HEK293 (cell line): Measurements from ENCODE around the gene KCNK3.
A peak's percentile ranks its signal among the peaks of the same experiment; 100 is the strongest.

Source experiments
- CTCF ChIA-PET: fragments of 350-600 bp; formaldehyde crosslinking; extraction: SDS; loops from one replicate; lab custom pipeline; 2021; ENCODE audit warnings: antibody characterized with exemption; lab: Yijun Ruan, JAX
- POLR2A ChIA-PET: fragments of 300-600 bp; formaldehyde crosslinking; extraction: SDS; loops from one replicate; lab custom pipeline; 2020; ENCODE audit warnings: antibody characterized with exemption, inconsistent platforms; lab: Yijun Ruan, JAX
- H3K27ac ChIP-seq: fragments of 200-500 bp; sonication (Bioruptor generic); 2 replicates; pipeline ENCODE4 v1.5.1; 2014; ENCODE audit warnings: low read depth, low read length, control low read depth, inconsistent platforms; ENCODE audit errors: extremely low read depth
- H3K36me3 ChIP-seq, 2 experiments: fragments of 200-500 bp in 1 of 2; sonication (Bioruptor generic) in 1 of 2; 1 replicate in 1 of 2; 2 replicates in 1 of 2; pipeline ENCODE4 v1.5.1; 2014 to 2017; ENCODE audit warnings: inconsistent platforms in 2 of 2, low read length in 2 of 2; ENCODE audit not compliant: control insufficient read depth in 2 of 2, insufficient read depth in 1 of 2
- H3K4me1 ChIP-seq: fragments of 200-500 bp; sonication (Bioruptor generic); 2 replicates; pipeline ENCODE4 v1.5.1; 2014; ENCODE audit warnings: mild to moderate bottlenecking, low read length, inconsistent platforms; ENCODE audit not compliant: control insufficient read depth, insufficient read depth
- H3K4me3 ChIP-seq: 2 replicates; pipeline ENCODE4 v1.5.1; 2011; ENCODE audit warnings: low read depth, mild to moderate bottlenecking, control low read depth, low read length, moderate library complexity
- H3K9me3 ChIP-seq: fragments of 200-500 bp; sonication (Bioruptor generic); 2 replicates; pipeline ENCODE4 v1.5.1; 2014; ENCODE audit warnings: low read depth, low read length, inconsistent platforms; ENCODE audit not compliant: control insufficient read depth, insufficient read depth
- BCL11A ChIP-seq: fragments of 450-650 bp; formaldehyde crosslinking; IDR thresholded peaks from 2 replicates; pipeline ENCODE4 v1.5.1; 2016; ENCODE audit warnings: low read depth, missing biosample characterization, missing genetic modification characterization
- BCL11B ChIP-seq: fragments of 450-650 bp; formaldehyde crosslinking; IDR thresholded peaks from 2 replicates; pipeline ENCODE4 v1.5.1; 2016; ENCODE audit warnings: low read depth, missing biosample characterization, missing genetic modification characterization
- MYNN ChIP-seq: fragments of 450-650 bp; formaldehyde crosslinking; IDR thresholded peaks from 2 replicates; pipeline ENCODE4 v1.5.1; 2016; ENCODE audit warnings: missing biosample characterization, missing genetic modification characterization, borderline replicate concordance
- SP2 ChIP-seq: fragments of 450-650 bp; formaldehyde crosslinking; IDR thresholded peaks from 2 replicates; pipeline ENCODE4 v1.5.1; 2016; ENCODE audit warnings: missing biosample characterization, missing genetic modification characterization
- SP3 ChIP-seq: fragments of 450-650 bp; formaldehyde crosslinking; IDR thresholded peaks from 2 replicates; pipeline ENCODE4 v1.5.1; 2016; ENCODE audit warnings: missing biosample characterization, missing genetic modification characterization
- SP7 ChIP-seq: fragments of 450-650 bp; formaldehyde crosslinking; IDR thresholded peaks from 2 replicates; pipeline ENCODE4 v1.5.1; 2016; ENCODE audit warnings: missing biosample characterization, missing genetic modification characterization
- TCF7L2 ChIP-seq: IDR thresholded peaks from 2 replicates; pipeline ENCODE4 v1.6.1; 2011; ENCODE audit warnings: low read depth, mild to moderate bottlenecking, inconsistent platforms, low read length, moderate library complexity, borderline replicate concordance
- ZBTB20 ChIP-seq: fragments of 450-650 bp; formaldehyde crosslinking; IDR thresholded peaks from 2 replicates; pipeline ENCODE4 v1.5.1; 2016; ENCODE audit warnings: missing biosample characterization, missing genetic modification characterization
- ZBTB49 ChIP-seq: fragments of 450-650 bp; formaldehyde crosslinking; IDR thresholded peaks from 2 replicates; pipeline ENCODE4 v1.5.1; 2016; ENCODE audit warnings: missing biosample characterization, missing genetic modification characterization, low read depth
- ZFP41 ChIP-seq: fragments of 450-650 bp; formaldehyde crosslinking; IDR thresholded peaks from 2 replicates; pipeline ENCODE4 v1.5.1; 2016; ENCODE audit warnings: missing biosample characterization, missing genetic modification characterization, borderline replicate concordance
- ZFP69B ChIP-seq: fragments of 450-650 bp; formaldehyde crosslinking; IDR thresholded peaks from 2 replicates; pipeline ENCODE4 v1.5.1; 2016; ENCODE audit warnings: missing biosample characterization, missing genetic modification characterization
- ZNF138 ChIP-seq: fragments of 450-650 bp; formaldehyde crosslinking; IDR thresholded peaks from 2 replicates; pipeline ENCODE4 v1.5.1; 2016; ENCODE audit warnings: missing biosample characterization, missing genetic modification characterization, borderline replicate concordance
- ZNF248 ChIP-seq: fragments of 450-650 bp; formaldehyde crosslinking; IDR thresholded peaks from 2 replicates; pipeline ENCODE4 v1.5.1; 2017; ENCODE audit warnings: missing biosample characterization, missing genetic modification characterization
- ZNF274 ChIP-seq, 2 experiments: fragments of 200-500 bp in 1 of 2; fragments of 450-650 bp in 1 of 2; sonication (Bioruptor generic) in 1 of 2; formaldehyde crosslinking in 1 of 2; IDR thresholded peaks; 2 replicates each; pipeline versions ENCODE4 v1.5.1 to v1.6.1; 2014 to 2016; ENCODE audit warnings: borderline replicate concordance in 1 of 2, inconsistent platforms in 1 of 2, low read length in 1 of 2, missing biosample characterization in 1 of 2, missing genetic modification characterization in 1 of 2
- ZNF311 ChIP-seq: fragments of 450-650 bp; formaldehyde crosslinking; IDR thresholded peaks from 2 replicates; pipeline ENCODE4 v1.5.1; 2017; ENCODE audit warnings: missing biosample characterization, missing genetic modification characterization, borderline replicate concordance
- ZNF423 ChIP-seq: fragments of 450-650 bp; formaldehyde crosslinking; IDR thresholded peaks from 2 replicates; pipeline ENCODE4 v1.5.1; 2016; ENCODE audit warnings: missing biosample characterization, missing genetic modification characterization
- ZNF549 ChIP-seq: fragments of 450-650 bp; IDR thresholded peaks from 2 replicates; pipeline ENCODE4 v1.5.1; 2018; ENCODE audit warnings: missing biosample characterization, missing genetic modification characterization, mild to moderate bottlenecking, inconsistent platforms, moderate library complexity
- ZNF624 ChIP-seq: fragments of 450-650 bp; formaldehyde crosslinking; IDR thresholded peaks from 2 replicates; pipeline ENCODE4 v1.5.1; 2017; ENCODE audit warnings: missing biosample characterization, missing genetic modification characterization
- ZNF670 ChIP-seq: fragments of 450-650 bp; formaldehyde crosslinking; IDR thresholded peaks from 2 replicates; pipeline ENCODE4 v1.5.1; 2016; ENCODE audit warnings: missing biosample characterization, missing genetic modification characterization, low read depth
- ZNF677 ChIP-seq: fragments of 450-650 bp; IDR thresholded peaks from 2 replicates; pipeline ENCODE4 v1.5.0; 2018; ENCODE audit warnings: missing biosample characterization, mild to moderate bottlenecking, missing genetic modification characterization, moderate library complexity
- ZNF704 ChIP-seq: fragments of 450-650 bp; formaldehyde crosslinking; IDR thresholded peaks from 2 replicates; pipeline ENCODE4 v1.5.1; 2016; ENCODE audit warnings: missing biosample characterization, missing genetic modification characterization
- ZNF76 ChIP-seq: fragments of 450-650 bp; formaldehyde crosslinking; IDR thresholded peaks from 2 replicates; pipeline ENCODE4; 2016; ENCODE audit warnings: low read depth, missing biosample characterization, missing genetic modification characterization, borderline replicate concordance
- ZNF791 ChIP-seq: fragments of 450-650 bp; formaldehyde crosslinking; IDR thresholded peaks from 2 replicates; pipeline ENCODE4 v1.5.1; 2016; ENCODE audit warnings: missing biosample characterization, missing genetic modification characterization
- TF ChIP-seq, protein P1 (sequence below): fragments of 450-650 bp; formaldehyde crosslinking; IDR thresholded peaks from 2 replicates; pipeline ENCODE4 v1.5.1; 2016; ENCODE audit warnings: missing biosample characterization, missing genetic modification characterization, borderline replicate concordance
- TF ChIP-seq, protein P2 (sequence below): fragments of 450-650 bp; formaldehyde crosslinking; IDR thresholded peaks from 2 replicates; pipeline ENCODE4 v1.5.1; 2016; ENCODE audit warnings: missing biosample characterization, missing genetic modification characterization

Gene KCNK3

GRCh38 chr2:26691881-26692278, 642 bp upstream of the KCNK3 start:
- Histone ChIP-seq H3K36me3 (no peaks in the 10 kb centered on the region), H3K9me3 (no peaks in the 10 kb centered on the region), H3K27ac (no peak overlapping the region), H3K4me1 (0 out of 2 replicates have a peak, but pooled peaks cover 3% of the 10 kb centered on the region), H3K4me3 (no peak overlapping the region)
- ChIA-PET CTCF (interaction anchor here (1.0 kb wide), 1 partner anchor 54 kb away, joined by 3 read pairs; no protein-coding TSS in a partner anchor), POLR2A (no interaction called here)
- TF ChIP-seq ZNF624 (no peak), ZNF274 (IDR thresholded peaks at IDR 0.05; ENCODE audit: low read length) (no peak), ZNF274 (tag by site-specific recombination; IDR thresholded peaks at IDR 0.05; ENCODE audit: borderline replicate concordance) (no peak), MYNN (no peak), ZNF791 (tag by site-specific recombination) (no peak), ZNF248 (tag by site-specific recombination) (no peak), ZBTB49 (tag by site-specific recombination) (no peak), ZNF311 (tag by site-specific recombination) (no peak), ZNF704 (no peak)
- TF ChIP-seq, protein P1, sequence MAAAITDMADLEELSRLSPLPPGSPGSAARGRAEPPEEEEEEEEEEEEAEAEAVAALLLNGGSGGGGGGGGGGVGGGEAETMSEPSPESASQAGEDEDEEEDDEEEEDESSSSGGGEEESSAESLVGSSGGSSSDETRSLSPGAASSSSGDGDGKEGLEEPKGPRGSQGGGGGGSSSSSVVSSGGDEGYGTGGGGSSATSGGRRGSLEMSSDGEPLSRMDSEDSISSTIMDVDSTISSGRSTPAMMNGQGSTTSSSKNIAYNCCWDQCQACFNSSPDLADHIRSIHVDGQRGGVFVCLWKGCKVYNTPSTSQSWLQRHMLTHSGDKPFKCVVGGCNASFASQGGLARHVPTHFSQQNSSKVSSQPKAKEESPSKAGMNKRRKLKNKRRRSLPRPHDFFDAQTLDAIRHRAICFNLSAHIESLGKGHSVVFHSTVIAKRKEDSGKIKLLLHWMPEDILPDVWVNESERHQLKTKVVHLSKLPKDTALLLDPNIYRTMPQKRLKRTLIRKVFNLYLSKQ (tag by site-specific recombination), result no peak
- TF ChIP-seq, protein P2, sequence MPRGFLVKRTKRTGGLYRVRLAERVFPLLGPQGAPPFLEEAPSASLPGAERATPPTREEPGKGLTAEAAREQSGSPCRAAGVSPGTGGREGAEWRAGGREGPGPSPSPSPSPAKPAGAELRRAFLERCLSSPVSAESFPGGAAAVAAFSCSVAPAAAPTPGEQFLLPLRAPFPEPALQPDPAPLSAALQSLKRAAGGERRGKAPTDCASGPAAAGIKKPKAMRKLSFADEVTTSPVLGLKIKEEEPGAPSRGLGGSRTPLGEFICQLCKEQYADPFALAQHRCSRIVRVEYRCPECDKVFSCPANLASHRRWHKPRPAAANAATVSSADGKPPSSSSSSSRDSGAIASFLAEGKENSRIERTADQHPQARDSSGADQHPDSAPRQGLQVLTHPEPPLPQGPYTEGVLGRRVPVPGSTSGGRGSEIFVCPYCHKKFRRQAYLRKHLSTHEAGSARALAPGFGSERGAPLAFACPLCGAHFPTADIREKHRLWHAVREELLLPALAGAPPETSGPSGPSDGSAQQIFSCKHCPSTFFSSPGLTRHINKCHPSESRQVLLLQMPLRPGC, result no peak

- H3K36me3 ChIP-seq, result no peaks in the 10 kb centered on the region
- no peak overlapping the region for H3K27ac ChIP-seq
- ChIA-PET POLR2A (no interaction called here), CTCF (interaction anchor here (1.0 kb wide), 1 partner anchor 52 kb away, joined by 3 read pairs; no protein-coding TSS in a partner anchor)
- H3K9me3 ChIP-seq, result no peaks in the 10 kb centered on the region
- peak overlapping the region; percentile 29 for H3K4me3 ChIP-seq
- 0 out of 2 replicates have a peak, but pooled peaks cover 3% of the 10 kb centered on the region for H3K4me1 ChIP-seq
- TF ChIP-seq SP3 (tag by site-specific recombination) (peak; percentile 17; the same call in 1 of the 2 replicates), ZNF549 (no peak), ZNF423 (no peak), BCL11B (tag by site-specific recombination) (no peak), BCL11A (tag by site-specific recombination) (no peak), ZNF138 (tag by site-specific recombination) (no peak), TCF7L2 (no peak), MYNN (no peak), ZFP41 (tag by site-specific recombination) (no peak), SP7 (tag by site-specific recombination) (no peak), ZNF76 (tag by site-specific recombination) (no peak), SP2 (peak; percentile 25; the same call in 1 of the 2 replicates), ZFP69B (tag by site-specific recombination) (no peak), ZBTB20 (tag by site-specific recombination) (peak; percentile 65), ZNF677 (tag by site-specific recombination) (no peak), ZNF670 (no peak)
- TF ChIP-seq, protein P1 (tag by site-specific recombination), result no peak
Measured at GRCh38 chr2:26692897-26693849, 651 bp downstream of the KCNK3 start.
